ENCODE data around the gene FOXO3.
"Not testable (repeated sequence)": the region's sequence is repeated elsewhere in the genome, so short reads cannot be mapped to it uniquely, and the experiment has no call there.

Gene FOXO3

DNA sequence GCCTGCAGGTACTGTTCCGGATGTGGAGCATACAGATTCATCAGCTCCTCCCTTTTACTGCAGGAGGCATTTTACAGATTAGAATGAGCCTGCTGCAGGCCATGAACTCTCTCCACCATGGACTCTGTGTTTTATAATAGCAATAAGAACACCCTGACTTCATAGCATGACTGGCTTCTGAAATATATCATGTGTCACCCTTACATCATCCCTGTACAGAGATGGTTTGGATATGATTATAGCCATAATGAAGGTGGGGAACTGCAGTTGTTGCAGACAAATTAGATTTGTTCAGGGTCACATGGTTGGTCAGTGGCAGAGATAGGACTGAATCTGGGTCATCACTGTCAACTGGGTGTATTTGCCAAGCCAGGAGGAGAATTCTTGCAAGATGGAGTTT lies 100.7 kb downstream of the FOXO3 start:
- no peak for DNase-seq (ENCODE audit: low spot score)

DNA sequence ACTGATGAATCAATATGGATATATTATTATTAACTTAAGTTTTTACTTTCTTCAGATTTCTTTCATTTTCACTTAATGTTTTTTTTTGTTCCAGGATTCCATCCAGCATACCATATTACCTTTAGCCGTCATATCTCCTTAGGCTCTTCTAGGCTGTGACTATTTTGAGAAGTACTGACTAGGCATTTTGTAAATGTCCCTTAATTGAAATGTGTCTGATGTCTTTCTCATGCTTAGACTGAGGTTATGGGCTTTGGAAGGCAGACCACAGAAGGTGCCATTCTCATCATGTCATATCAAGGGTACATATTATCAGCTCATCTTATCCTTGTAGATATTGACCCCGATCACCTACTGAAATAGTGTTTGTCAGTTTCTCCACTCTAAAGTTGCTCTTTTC lies 101.3 kb downstream of the FOXO3 start:
- DNase-seq (ENCODE audit: low spot score), result no peak

DNA sequence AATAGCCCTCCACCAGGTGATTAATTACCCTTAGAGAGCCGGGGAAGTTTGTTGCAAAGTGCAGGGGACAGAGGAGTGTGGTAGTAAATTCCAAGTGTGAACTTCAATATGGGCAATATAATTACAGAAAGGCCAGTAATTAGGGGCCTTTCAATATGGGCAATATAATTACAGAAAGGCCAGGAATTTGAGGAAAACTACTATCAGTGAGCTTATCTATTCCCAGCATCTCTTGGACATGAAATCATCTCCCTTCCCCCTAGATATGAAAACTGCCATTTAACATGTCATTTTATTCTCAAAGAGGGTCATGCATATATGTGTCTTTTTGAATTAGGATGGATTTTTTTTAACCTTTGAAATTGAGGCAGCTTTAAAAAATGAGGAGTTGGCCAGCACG lies 102.0 kb downstream of the FOXO3 start:
- no peak for DNase-seq (ENCODE audit: low spot score)

DNA sequence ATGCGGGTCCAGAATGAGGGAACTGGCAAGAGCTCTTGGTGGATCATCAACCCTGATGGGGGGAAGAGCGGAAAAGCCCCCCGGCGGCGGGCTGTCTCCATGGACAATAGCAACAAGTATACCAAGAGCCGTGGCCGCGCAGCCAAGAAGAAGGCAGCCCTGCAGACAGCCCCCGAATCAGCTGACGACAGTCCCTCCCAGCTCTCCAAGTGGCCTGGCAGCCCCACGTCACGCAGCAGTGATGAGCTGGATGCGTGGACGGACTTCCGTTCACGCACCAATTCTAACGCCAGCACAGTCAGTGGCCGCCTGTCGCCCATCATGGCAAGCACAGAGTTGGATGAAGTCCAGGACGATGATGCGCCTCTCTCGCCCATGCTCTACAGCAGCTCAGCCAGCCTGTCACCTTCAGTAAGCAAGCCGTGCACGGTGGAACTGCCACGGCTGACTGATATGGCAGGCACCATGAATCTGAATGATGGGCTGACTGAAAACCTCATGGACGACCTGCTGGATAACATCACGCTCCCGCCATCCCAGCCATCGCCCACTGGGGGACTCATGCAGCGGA lies 102.9 kb downstream of the FOXO3 start:
- DNase-seq (ENCODE audit: low spot score), result not testable (repeated sequence)

DNA sequence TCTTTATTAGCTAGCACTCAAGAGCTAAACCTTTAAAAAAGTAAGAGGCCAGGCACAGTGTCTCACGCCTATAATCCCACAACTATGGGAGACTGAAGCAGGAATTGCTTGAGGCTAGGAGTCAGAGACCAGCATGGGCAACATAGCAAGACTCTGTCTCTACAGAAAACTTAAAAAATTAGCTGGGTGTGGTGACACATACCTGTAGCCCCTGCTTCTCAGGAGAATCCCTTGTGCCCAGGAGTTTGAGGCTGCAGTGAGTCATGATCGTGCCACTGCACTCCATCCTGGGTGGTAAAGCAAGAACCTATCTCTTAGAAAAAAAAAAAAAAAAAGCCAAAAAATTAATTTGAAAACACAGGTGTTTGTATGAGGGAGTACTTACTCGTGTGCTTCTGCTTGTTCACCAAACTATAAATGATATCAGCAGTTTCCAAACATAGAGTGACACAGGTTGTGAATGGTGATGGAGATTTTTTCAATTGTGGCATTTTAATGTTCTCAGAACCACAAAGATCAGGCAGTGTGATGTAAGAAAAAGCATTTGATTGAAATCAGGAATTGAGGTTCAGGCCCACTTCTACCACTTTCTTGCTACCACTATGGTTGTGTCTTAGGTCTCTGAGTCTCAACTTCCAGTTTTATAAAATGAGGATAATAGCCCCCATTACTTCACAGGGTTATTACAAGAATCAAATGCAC lies 104.9 kb downstream of the FOXO3 start:
- DNase-seq (ENCODE audit: low spot score), result no peak

DNA sequence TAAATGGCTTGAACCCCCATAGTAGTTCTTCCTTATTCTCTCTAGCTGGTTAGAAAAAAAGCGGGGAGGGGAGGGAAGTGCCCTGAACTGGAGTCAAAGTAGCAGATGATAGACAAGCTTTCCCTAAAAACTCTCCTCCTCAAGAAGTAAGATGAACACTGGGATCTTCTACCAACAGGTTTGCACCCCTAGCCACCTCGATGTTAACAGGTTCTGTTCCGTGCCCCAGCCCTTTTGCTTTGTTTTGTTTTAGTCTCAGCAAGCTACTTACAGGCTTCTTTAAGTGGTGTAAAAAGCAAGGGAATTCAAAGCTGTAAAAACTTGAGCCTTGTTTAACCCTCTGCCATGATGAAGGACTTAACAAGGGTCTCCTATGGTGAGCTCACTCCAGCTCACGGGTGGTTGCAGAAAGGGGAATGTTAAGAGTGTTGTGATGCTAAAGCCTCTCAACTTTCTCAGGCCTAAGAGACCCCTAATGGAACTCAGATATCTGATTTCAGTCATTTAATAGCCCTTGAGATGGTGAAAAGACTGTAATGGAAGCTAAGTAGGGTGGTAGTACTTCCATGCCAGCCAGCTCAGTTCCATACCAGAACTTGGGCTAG lies 106.0 kb downstream of the FOXO3 start:
- DNase-seq (ENCODE audit: low spot score), result no peak

DNA sequence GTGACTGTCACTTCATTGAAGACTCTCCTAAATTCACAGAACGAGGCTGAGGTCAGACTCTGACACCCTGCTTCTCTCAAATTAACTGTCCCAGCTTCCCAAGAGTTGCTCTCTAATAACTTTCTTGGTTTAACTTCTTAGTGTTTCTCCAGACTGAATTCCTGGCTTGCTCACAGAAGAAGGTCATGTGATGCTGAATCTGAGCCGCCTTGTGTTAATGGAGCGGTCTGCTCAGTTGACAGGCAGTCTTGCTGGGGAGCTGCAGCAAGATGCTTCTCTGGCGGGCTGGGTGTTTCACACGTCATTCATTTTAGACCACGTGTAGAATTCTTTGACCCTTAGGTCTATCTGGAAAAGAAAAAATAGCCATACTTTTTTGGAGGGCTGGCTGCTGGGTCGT lies 107.3 kb downstream of the FOXO3 start:
- no peak for DNase-seq (ENCODE audit: low spot score)

DNA sequence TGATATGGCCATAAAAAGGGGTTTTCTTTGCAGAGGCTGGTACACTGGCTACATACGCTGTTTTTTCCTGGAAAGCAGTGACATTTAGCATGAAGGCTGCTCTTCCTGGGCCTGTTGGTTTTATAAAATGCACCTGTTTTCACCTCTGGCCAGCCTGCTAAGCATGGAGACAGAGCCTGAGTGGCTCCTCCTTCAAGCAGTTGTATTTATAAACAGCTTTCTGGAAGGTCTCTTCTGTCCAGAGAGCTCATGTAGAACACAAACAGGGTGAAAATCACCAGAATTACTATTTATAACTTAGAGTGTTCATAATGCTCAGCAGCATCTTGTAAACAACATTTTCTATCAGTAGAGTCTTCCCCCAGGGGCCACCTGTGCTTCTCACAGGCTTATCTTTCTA lies 109.0 kb downstream of the FOXO3 start:
- DNase-seq (ENCODE audit: low spot score), result no peak

DNA sequence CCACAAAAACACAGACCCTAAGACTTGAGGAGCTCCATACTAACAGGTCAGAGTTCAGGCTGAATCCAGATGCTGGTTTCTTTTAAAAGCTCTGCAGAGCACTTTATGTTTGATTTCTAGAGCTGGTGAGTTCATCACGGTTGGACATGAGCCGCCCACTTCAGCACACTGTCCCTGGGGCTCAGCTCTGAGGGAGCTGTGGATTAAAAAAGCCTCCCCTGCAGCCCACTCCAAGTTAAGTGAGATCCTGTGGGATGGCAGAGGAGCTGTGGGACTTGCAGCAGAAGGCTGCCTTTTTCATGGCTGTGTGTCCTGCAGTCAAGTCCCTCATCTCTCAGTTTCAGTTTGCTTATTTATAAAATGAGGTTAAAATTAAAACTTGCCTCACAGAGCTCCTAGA lies 110.5 kb downstream of the FOXO3 start:
- no peak for DNase-seq (ENCODE audit: low spot score)

DNA sequence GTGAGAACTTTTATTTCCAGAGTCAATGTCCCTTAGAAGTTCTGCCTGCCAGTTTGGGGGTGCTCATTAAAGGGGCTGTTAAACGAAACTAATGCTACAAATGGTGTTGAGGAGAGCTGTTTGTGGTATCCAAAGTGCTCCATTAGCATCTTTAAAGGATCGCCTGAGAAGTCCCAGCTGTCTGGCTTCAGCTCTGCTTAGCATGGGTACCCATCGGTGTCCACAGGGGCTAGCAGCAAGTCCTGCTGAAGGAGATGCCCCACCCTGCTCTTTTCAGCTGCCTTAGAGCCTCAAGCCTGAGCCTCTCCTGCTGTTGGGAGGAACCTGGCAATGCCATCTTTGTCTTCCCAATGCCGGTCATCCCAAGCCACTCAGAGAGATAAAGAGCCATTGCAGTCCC lies 111.1 kb downstream of the FOXO3 start:
- DNase-seq (ENCODE audit: low spot score), result no peak

DNA sequence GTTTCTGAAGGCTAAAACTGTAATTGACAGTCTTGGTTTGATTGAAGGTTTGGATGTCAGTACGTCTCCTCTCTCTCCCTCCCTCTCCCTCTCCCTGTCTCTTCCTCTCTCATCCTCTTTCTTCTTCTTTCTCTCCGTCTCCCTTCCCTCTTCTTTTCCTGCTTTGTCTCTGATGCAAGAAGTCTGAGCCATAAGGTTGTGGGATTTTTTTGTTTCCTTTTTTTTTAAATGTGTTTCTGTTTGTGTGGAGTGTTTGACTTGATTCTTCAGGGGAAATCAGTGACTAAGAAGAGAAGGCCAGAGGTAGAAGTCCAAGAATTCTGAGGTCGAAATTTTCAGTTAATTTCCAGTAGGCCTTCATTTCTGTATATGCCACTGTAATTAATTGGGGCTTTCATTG lies 111.9 kb downstream of the FOXO3 start:
- DNase-seq (ENCODE audit: low spot score), result no peak

DNA sequence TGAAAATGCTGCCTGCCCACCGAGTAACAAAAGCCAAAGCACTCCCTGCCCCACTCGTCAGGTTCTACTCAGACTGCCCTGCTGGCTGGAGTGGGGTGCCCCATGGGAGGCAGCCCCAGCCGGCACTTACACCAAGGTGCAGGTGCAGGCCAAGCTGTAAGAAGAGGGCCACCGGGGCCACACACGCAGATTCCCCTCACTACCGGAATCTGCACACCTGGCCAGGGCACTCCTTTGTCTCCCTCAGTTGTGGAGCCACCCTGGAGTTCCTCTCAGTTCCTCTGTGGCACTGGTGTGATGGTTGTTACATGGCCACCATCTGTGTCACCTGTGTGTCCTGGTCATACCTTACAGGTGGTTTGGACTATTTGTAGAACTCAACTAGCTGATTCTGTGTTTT lies 112.4 kb downstream of the FOXO3 start:
- DNase-seq (ENCODE audit: low spot score), result no peak

DNA sequence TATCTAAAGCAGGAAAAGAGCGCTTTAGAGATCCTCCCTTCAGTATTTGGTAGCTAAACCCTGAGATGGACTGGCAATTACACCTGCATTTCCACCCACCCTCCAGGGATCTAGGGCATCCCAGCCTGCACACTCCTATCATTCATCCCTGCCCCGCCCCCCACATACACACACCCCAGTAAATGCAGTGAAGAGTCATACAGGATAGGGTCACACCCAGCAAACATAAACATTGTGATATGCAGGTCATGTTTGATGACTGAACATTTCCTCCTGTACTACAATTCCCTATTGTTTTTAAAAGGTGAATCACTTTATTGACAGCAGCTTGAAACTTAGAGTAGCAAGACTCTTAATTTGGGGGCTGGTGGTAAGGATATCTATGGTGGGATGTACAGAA lies 112.9 kb downstream of the FOXO3 start:
- DNase-seq (ENCODE audit: low spot score), result no peak

DNA sequence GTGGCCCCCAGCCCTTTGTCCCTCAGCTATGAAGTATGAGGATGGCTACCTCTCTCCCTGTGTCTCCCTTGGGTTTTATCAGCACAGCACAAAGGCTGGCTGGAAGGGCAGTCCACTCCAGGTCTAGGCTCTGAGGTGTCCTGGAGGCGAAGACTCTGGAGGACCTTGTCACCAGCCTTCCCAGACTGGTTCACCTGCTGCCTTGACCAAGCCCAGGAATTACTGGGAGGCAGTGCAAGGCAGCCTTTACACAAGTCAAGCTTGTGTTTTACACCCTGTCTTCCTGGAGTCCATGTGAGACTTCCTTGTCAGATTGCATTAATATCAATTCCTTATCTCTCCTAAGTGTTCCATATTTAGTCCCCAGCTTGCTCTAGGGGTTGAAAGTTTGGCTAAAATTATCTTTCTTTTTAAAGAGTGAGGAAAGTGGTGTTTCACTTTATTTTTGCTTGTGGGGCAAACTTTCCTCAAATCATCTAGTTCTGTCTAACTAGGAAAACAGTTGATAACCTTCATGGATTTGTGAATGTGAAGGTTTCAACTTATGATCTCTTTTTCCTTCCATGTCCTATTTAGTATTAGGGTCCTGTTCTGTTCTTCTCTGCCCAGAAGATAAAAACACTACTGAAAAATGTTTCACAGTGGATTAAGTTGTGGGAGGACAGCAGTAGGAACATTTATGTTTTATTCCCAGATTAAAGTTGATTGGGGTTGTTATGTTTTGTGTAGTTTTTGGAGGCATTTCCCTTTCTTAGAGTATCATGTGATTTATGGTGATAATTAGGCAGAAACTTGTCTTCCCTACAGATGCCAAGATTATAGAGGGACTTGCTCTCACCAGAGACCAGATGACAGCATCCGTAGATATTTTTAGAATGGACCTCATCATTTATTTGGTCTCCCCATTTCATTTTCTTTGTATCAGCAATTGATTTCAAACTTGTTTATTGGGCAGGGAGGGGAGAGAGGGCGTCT lies 114.8 kb downstream of the FOXO3 start:
- no peak for DNase-seq (ENCODE audit: low spot score)

DNA sequence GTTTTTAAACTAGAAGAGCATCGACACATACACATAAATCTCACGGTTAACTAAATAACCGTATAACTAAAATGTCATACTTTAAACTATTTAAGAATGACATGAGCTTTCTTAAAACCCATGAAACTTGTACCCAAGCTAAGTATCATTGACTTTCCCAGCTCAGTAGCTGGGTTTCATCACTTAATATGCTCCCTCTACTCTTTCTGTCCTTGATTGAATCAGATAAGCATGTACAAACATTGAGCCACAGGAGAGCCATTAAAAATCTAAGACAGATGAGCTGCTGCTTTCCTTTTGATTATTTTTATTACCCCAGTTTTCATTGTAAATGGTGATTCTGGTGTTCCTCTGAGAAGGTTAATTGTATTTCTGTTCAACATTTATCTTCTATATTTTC lies 115.8 kb downstream of the FOXO3 start:
- no peak for DNase-seq (ENCODE audit: low spot score)

DNA sequence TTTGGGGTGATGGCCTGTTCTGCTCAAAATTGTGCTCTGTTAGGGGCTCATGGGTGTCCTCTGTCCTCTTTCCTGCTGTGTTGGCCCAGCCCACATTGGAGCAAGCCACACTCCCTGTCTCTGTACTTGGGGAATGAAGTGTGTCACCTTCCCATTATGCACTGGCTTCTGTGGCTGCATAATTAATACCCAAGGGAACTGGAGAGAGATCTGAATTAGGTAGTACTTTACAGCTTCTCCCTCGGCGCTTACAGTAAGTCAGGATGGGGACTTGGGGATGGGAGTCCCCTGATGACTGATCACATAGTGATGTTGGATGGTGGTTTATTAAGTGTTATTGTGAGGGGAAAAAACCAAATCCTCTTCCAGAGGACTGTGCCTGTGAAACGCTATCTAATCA lies 116.6 kb downstream of the FOXO3 start:
- no peak for DNase-seq (ENCODE audit: low spot score)

DNA sequence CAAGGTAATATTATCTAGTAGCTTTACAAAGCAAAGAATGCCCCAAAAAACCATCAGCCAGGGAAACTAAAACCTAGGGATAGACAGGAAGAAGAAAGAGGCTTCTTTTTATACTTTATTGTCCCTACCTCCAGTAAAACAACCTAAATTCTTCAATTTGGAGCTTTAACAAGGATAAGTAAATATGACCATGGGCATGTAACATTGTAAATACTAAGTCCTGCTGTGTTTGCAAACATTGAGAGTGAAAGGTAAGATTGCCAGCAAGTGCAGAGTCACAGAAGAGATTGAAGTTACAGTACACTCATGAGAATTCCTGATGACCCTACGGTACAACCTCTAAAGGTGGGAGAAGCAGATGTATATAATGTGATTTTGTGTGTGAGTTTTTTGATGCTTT lies 117.2 kb downstream of the FOXO3 start:
- DNase-seq (ENCODE audit: low spot score), result no peak

DNA sequence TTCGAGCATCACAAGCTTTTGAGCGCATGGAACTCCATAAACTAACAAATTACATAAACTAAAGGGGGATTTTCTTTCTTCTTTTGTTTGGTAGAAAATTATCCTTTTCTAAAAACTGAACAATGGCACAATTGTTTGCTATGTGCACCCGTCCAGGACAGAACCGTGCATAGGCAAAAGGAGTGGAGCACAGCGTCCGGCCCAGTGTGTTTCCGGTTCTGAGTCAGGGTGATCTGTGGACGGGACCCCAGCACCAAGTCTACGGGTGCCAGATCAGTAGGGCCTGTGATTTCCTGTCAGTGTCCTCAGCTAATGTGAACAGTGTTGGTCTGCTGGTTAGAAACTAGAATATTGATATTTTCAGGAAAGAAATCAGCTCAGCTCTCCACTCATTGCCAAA lies 119.6 kb downstream of the FOXO3 start:
- DNase-seq (ENCODE audit: low spot score), result not testable (repeated sequence)

DNA sequence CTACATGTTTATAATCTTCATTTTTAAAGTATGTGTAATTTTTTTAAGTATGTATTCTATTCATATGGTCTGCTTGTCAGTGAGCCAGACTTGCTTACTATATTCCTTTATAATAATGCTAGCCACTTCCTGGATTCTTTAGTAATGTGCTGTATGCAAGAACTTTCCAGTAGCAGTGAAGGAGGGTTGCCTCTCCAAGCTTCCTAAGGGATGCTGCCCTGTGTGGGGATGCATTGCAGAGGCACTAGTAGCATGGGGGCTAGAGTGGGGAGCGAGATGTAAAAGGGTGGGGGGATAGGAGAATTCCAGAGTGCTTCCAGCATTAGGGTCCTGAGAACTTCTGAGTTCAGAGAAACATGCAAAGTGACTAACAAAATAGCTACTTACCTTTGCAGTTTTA lies 121.0 kb downstream of the FOXO3 start:
- not testable (repeated sequence) for DNase-seq (ENCODE audit: low spot score)

DNA sequence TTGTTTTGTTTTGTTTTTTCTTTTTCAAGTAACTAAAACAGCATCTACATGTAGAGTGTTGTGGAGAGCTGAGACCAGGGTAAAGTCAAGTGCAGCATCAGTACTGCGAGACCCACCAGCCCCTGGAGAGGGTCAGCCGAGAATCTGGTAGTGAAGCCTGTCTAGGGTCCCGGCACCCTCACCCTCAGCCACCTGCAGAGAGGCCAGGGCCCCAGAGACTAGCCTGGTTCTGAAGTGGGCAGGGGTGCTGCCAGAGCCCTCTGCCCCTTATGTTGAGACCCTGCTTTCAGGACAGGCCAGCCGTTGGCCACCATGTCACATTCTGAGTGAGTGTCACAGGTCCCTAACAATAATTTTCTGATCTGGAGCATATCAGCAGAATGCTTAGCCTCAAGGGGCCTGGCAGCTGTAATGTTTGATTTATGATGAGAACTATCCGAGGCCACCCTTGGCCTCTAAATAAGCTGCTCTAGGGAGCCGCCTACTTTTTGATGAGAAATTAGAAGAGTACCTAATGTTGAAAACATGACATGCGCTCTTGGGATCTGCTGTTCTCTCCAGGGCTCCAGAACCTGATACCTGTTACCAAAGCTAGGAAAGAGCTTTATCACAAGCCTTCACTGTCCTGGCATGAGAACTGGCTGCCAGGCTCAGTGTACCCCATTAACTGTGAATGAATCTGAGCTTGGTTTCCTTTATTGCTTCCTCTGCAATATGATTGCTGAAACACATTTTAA lies 121.8 kb downstream of the FOXO3 start:
- not testable (repeated sequence) for DNase-seq (ENCODE audit: low spot score)

DNA sequence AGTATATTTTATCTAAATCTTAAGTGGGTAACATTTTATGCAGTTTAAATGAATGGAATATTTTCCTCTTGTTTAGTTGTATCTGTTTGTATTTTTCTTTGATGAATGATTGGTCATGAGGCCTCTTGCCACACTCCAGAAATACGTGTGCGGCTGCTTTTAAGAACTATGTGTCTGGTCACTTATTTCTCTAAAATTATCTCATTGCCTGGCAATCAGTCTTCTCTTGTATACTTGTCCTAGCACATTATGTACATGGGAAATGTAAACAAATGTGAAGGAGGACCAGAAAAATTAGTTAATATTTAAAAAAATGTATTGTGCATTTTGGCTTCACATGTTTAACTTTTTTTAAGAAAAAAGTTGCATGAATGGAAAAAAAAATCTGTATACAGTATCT lies 123.3 kb downstream of the FOXO3 start:
- DNase-seq (ENCODE audit: low spot score), result not testable (repeated sequence)

DNA sequence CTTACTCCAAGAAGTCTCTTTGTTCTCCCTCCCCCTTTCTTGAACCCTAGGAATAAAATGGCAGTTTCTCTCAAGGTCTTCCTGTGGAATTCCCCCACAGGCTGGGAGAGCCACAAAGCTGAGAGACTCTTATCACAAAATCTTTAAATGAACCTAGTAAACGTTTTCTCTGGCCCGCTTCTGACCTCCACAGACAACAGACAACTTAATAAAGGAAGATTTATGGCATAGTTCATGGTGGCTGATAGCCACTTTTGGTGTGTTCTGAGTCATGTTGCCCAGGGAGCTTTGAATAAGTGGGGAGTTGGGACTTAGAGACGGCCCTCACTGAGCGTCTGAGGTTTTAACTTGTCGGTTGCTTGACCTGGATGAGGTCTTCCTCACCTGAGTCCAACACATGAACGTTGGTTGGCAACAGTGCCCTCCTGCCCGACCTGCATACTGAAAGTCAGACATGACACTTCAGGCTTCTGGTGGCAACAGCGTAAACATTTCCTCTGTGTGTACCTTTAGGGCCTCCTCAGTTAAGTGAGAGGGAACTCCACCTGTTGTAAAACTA lies 124.1 kb downstream of the FOXO3 start:
- DNase-seq (ENCODE audit: low spot score), result no peak
